Esophagus squamous epithelium (tissue), 4 donors: Measurements from ENCODE around the gene ARHGAP8.

Experiments
- CTCF ChIP-seq, 6 experiments: fragments of 450-650 bp in 4 of 6; fragments of 200-600 bp in 2 of 6; sonication (generic) in 2 of 6; IDR thresholded peaks; one replicate each; pipeline ENCODE4 v1.5.1; 2016 to 2019; ENCODE audit warnings: antibody characterized with exemption in 6 of 6, mild to moderate bottlenecking in 4 of 6, moderate library complexity in 4 of 6
- POLR2A ChIP-seq, 4 donors: fragments of 450-650 bp; IDR thresholded peaks; one replicate each; pipeline ENCODE4 v1.6.1; 2017; ENCODE audit warnings: antibody characterized with exemption in 4 of 4, mild to moderate bottlenecking in 4 of 4, moderate library complexity in 3 of 4

GRCh38 chr22:44775862-44776261 is 23.5 kb downstream of the ARHGAP8 start:
- TF ChIP-seq POLR2A (IDR thresholded peaks at IDR 0.05) (no peak), CTCF (IDR thresholded peaks at IDR 0.05) (no peak)
